Activated naive CD4-positive, alpha-beta T cell treated with anti-CD3 and anti-CD28 coated beads, Interleukin-2, amount 50 U/mL, for 72 hours (primary cell): ENCODE results near the gene TRIO. TPM values are rescaled to one million over a fixed set of nuclear protein-coding genes. Genes with fewer than 3 reads are reported as not detected.
A peak's percentile ranks its signal among the peaks of the same experiment; 100 is the strongest.

Source experiments
- ATAC-seq, 2 donors: fragments of 150-1000 bp; cut with Tn5 transposase; 2 replicates each; pipeline ENCODE4 v1.10.0; 2021; ENCODE audit warnings: mild to moderate bottlenecking in 2 of 2, moderate library complexity in 2 of 2
- DNase-seq, 2 donors: peaks; one replicate each; pipeline ENCODE4 v3.0.0; 2021 to 2022; ENCODE audit warnings: low spot score in 2 of 2
- H3K27ac Mint-ChIP-seq, 2 donors: one replicate each; pipeline ENCODE4 v1.8.0; 2022; ENCODE audit warnings: mild to moderate bottlenecking in 2 of 2, mixed read lengths in 2 of 2
- H3K36me3 Mint-ChIP-seq, 2 donors: one replicate each; pipeline ENCODE4 v1.8.0; 2022; ENCODE audit warnings: mixed read lengths in 2 of 2
- H3K9me3 Mint-ChIP-seq, 2 donors: one replicate each; pipeline ENCODE4 v1.8.0; 2022; ENCODE audit warnings: mixed read lengths in 2 of 2
- total RNA-seq, 2 donors: library from RNA; stranded (reverse); gene quantifications; one replicate each; pipeline ENCODE4 v1.2.3, GENCODE V29; 2022

Gene TRIO
- total RNA-seq, 2 donors from 2014 or later = 13.3 to 18.2 TPM

- Mint-ChIP-seq H3K9me3 (no peaks in the 10 kb centered on the region), H3K36me3 (no peaks in the 10 kb centered on the region), H3K27ac (no peak overlapping the region)
- ATAC-seq (no peak), DNase-seq (no peak)
These were observed 88.7 kb downstream of the TRIO start for GRCh38 chr5:14231890-14232289.

- ATAC-seq (no peak), DNase-seq (no peak)
- H3K27ac Mint-ChIP-seq = no peak overlapping the region
- H3K36me3 Mint-ChIP-seq = no peaks in the 10 kb centered on the region
- no peaks in the 10 kb centered on the region for H3K9me3 Mint-ChIP-seq
These were observed 91.1 kb downstream of the TRIO start for GRCh38 chr5:14234204-14234603.

GRCh38 chr5:14235872-14236271 is 92.7 kb downstream of the TRIO start:
- Mint-ChIP-seq H3K36me3 (no peaks in the 10 kb centered on the region), H3K27ac (no peak overlapping the region), H3K9me3 (no peaks in the 10 kb centered on the region)
- no peak for DNase-seq
- no peak for ATAC-seq

- ATAC-seq = no peak
- Mint-ChIP-seq H3K36me3 (no peaks in the 10 kb centered on the region), H3K9me3 (no peaks in the 10 kb centered on the region), H3K27ac (no peak overlapping the region)
- no peak for DNase-seq
These were observed 93.6 kb downstream of the TRIO start for GRCh38 chr5:14236757-14237156.

- Mint-ChIP-seq H3K36me3 (no peaks in the 10 kb centered on the region), H3K27ac (no peak overlapping the region)
These were observed 94.4 kb downstream of the TRIO start for GRCh38 chr5:14237317-14238086.

GRCh38 chr5:14238272-14238671 is 95.1 kb downstream of the TRIO start:
- no peaks in the 10 kb centered on the region for H3K9me3 Mint-ChIP-seq
- ATAC-seq = no peak
- DNase-seq = no peak

More at GRCh38 chr5:14237317-14238086, 94.4 kb downstream of the TRIO start:
- DNase-seq = no peak
- no peak for ATAC-seq
- H3K9me3 Mint-ChIP-seq = no peaks in the 10 kb centered on the region

GRCh38 chr5:14239404-14239803 is 96.3 kb downstream of the TRIO start:
- Mint-ChIP-seq H3K27ac (no peak overlapping the region), H3K36me3 (no peaks in the 10 kb centered on the region), H3K9me3 (no peaks in the 10 kb centered on the region)
- DNase-seq (no peak), ATAC-seq (no peak)

More at GRCh38 chr5:14238272-14238671, 95.1 kb downstream of the TRIO start:
- no peak overlapping the region for H3K27ac Mint-ChIP-seq
- no peaks in the 10 kb centered on the region for H3K36me3 Mint-ChIP-seq

GRCh38 chr5:14239951-14240350 is 96.8 kb downstream of the TRIO start:
- Mint-ChIP-seq H3K27ac (no peak overlapping the region), H3K9me3 (no peaks in the 10 kb centered on the region)
- ATAC-seq = no peak

GRCh38 chr5:14240359-14240758 is 97.2 kb downstream of the TRIO start:
- no peak overlapping the region for H3K27ac Mint-ChIP-seq
- no peak for DNase-seq
- H3K36me3 Mint-ChIP-seq = no peaks in the 10 kb centered on the region
- no peak for ATAC-seq
- no peaks in the 10 kb centered on the region for H3K9me3 Mint-ChIP-seq

More at GRCh38 chr5:14239951-14240350, 96.8 kb downstream of the TRIO start:
- no peak for DNase-seq
- no peaks in the 10 kb centered on the region for H3K36me3 Mint-ChIP-seq

- Mint-ChIP-seq H3K9me3 (no peaks in the 10 kb centered on the region), H3K27ac (no peak overlapping the region)
- no peak for ATAC-seq
These were observed 98.0 kb downstream of the TRIO start for GRCh38 chr5:14241141-14241540.

GRCh38 chr5:14242447-14242846 is 99.3 kb downstream of the TRIO start:
- no peak for ATAC-seq

More at GRCh38 chr5:14241141-14241540, 98.0 kb downstream of the TRIO start:
- no peak for DNase-seq
- H3K36me3 Mint-ChIP-seq = no peaks in the 10 kb centered on the region

GRCh38 chr5:14242871-14243383 is 99.8 kb downstream of the TRIO start:
- DNase-seq = no peak
- Mint-ChIP-seq H3K36me3 (no peaks in the 10 kb centered on the region), H3K9me3 (no peaks in the 10 kb centered on the region), H3K27ac (no peak overlapping the region)
- ATAC-seq = no peak

More at GRCh38 chr5:14242447-14242846, 99.3 kb downstream of the TRIO start:
- Mint-ChIP-seq H3K36me3 (no peaks in the 10 kb centered on the region), H3K27ac (no peak overlapping the region), H3K9me3 (no peaks in the 10 kb centered on the region)
- DNase-seq = no peak

- H3K27ac Mint-ChIP-seq = no peak overlapping the region
- no peaks in the 10 kb centered on the region for H3K9me3 Mint-ChIP-seq
- ATAC-seq = no peak
- H3K36me3 Mint-ChIP-seq = no peaks in the 10 kb centered on the region
- no peak for DNase-seq
These were observed 100.6 kb downstream of the TRIO start for GRCh38 chr5:14243766-14244165.

- Mint-ChIP-seq H3K27ac (no peak overlapping the region), H3K9me3 (no peaks in the 10 kb centered on the region), H3K36me3 (no peaks in the 10 kb centered on the region)
- no peak for DNase-seq
- ATAC-seq = no peak
These were observed 101.6 kb downstream of the TRIO start for GRCh38 chr5:14244721-14245120.

- H3K36me3 Mint-ChIP-seq = no peaks in the 10 kb centered on the region
- no peak for ATAC-seq
- no peak for DNase-seq
- H3K9me3 Mint-ChIP-seq = no peaks in the 10 kb centered on the region
- H3K27ac Mint-ChIP-seq = no peak overlapping the region
These were observed 102.2 kb downstream of the TRIO start for GRCh38 chr5:14245132-14245925.

- peak overlapping the region in 1 of 2 donors; percentile 56 for H3K27ac Mint-ChIP-seq
- ATAC-seq (no peak), DNase-seq (no peak)
- H3K9me3 Mint-ChIP-seq = no peaks in the 10 kb centered on the region
- no peaks in the 10 kb centered on the region for H3K36me3 Mint-ChIP-seq
These were observed 103.4 kb downstream of the TRIO start for GRCh38 chr5:14246350-14247053.

- Mint-ChIP-seq H3K36me3 (no peaks in the 10 kb centered on the region), H3K9me3 (no peaks in the 10 kb centered on the region), H3K27ac (no peak overlapping the region)
- DNase-seq (no peak), ATAC-seq (no peak)
These were observed 103.9 kb downstream of the TRIO start for GRCh38 chr5:14247054-14247386.
